ENCODE results near the gene VPS26C.

The VPS26C gene

GRCh38 chr21:37210799-37211198 is 56.3 kb downstream of the VPS26C start:
- Histone ChIP-seq H3K9ac (ENCODE audit: low read depth, low read length) (no peak overlapping the region), H3K4me1 (ENCODE audit: insufficient read depth, low read length) (no peaks in the 10 kb centered on the region), H3K36me3 (ENCODE audit: insufficient read depth, low read length) (no peaks in the 10 kb centered on the region), H3K9me3 (ENCODE audit: insufficient read depth, low read depth, low read length) (peaks cover 20% of the 10 kb centered on the region), H3K27ac (ENCODE audit: low read depth, low read length) (no peak overlapping the region), H3K4me3 (ENCODE audit: low read length) (no peak overlapping the region), H3K27me3 (ENCODE audit: insufficient read depth, low read length) (no peaks in the 10 kb centered on the region)
- WGBS: 100% methylated on average over 1 of the region's 1 CpG

- Histone ChIP-seq H3K9me3 (ENCODE audit: insufficient read depth, low read depth, low read length) (peaks cover 20% of the 10 kb centered on the region), H3K4me1 (ENCODE audit: insufficient read depth, low read length) (no peaks in the 10 kb centered on the region), H3K27me3 (ENCODE audit: insufficient read depth, low read length) (no peaks in the 10 kb centered on the region), H3K36me3 (ENCODE audit: insufficient read depth, low read length) (no peaks in the 10 kb centered on the region), H3K9ac (ENCODE audit: low read depth, low read length) (no peak overlapping the region), H3K27ac (ENCODE audit: low read depth, low read length) (no peak overlapping the region), H3K4me3 (ENCODE audit: low read length) (no peak overlapping the region)
- WGBS: 95% methylated on average over 7 of the region's 7 CpGs
These were observed 57.0 kb downstream of the VPS26C start for GRCh38 chr21:37210130-37210529.

- H3K4me1 ChIP-seq (ENCODE audit: insufficient read depth, low read length): no peaks in the 10 kb centered on the region
- H3K4me3 ChIP-seq (ENCODE audit: low read length): no peak overlapping the region
- 95% methylated on average over 15 of the region's 15 CpGs for WGBS
- H3K27me3 ChIP-seq (ENCODE audit: insufficient read depth, low read length): no peaks in the 10 kb centered on the region
- no peak overlapping the region for H3K27ac ChIP-seq (ENCODE audit: low read depth, low read length)
- H3K9ac ChIP-seq (ENCODE audit: low read depth, low read length): no peak overlapping the region
- H3K9me3 ChIP-seq (ENCODE audit: insufficient read depth, low read depth, low read length): peaks cover 20% of the 10 kb centered on the region
- no peaks in the 10 kb centered on the region for H3K36me3 ChIP-seq (ENCODE audit: insufficient read depth, low read length)
These were observed 58.4 kb downstream of the VPS26C start for GRCh38 chr21:37208741-37209225.

- Histone ChIP-seq H3K4me3 (ENCODE audit: low read length) (no peak overlapping the region), H3K4me1 (ENCODE audit: insufficient read depth, low read length) (no peaks in the 10 kb centered on the region), H3K27me3 (ENCODE audit: insufficient read depth, low read length) (no peaks in the 10 kb centered on the region), H3K9ac (ENCODE audit: low read depth, low read length) (no peak overlapping the region), H3K36me3 (ENCODE audit: insufficient read depth, low read length) (no peaks in the 10 kb centered on the region; the same call in 1 of the 2 replicates), H3K9me3 (ENCODE audit: insufficient read depth, low read depth, low read length) (peaks cover 20% of the 10 kb centered on the region), H3K27ac (ENCODE audit: low read depth, low read length) (no peak overlapping the region)
- 81% methylated on average over 15 of the region's 15 CpGs for WGBS
These were observed 58.9 kb downstream of the VPS26C start for GRCh38 chr21:37208056-37208721.

GRCh38 chr21:37207441-37208009 is 59.6 kb downstream of the VPS26C start:
- Histone ChIP-seq H3K27me3 (ENCODE audit: insufficient read depth, low read length) (no peaks in the 10 kb centered on the region), H3K9ac (ENCODE audit: low read depth, low read length) (no peak overlapping the region), H3K4me1 (ENCODE audit: insufficient read depth, low read length) (peaks cover 4% of the 10 kb centered on the region), H3K27ac (ENCODE audit: low read depth, low read length) (no peak overlapping the region), H3K4me3 (ENCODE audit: low read length) (no peak overlapping the region), H3K9me3 (ENCODE audit: insufficient read depth, low read depth, low read length) (peaks cover 20% of the 10 kb centered on the region), H3K36me3 (ENCODE audit: insufficient read depth, low read length) (peaks cover 5% of the 10 kb centered on the region; the same call in 1 of the 2 replicates)
- WGBS: 88% methylated on average over 6 of the region's 6 CpGs

GRCh38 chr21:37206496-37206895 is 60.6 kb downstream of the VPS26C start:
- H3K27ac ChIP-seq (ENCODE audit: low read depth, low read length): no peak overlapping the region
- peaks cover 13% of the 10 kb centered on the region for H3K9me3 ChIP-seq (ENCODE audit: insufficient read depth, low read depth, low read length)
- WGBS: 95% methylated on average over 7 of the region's 7 CpGs
- no peaks in the 10 kb centered on the region for H3K27me3 ChIP-seq (ENCODE audit: insufficient read depth, low read length)
- H3K4me1 ChIP-seq (ENCODE audit: insufficient read depth, low read length): peaks cover 13% of the 10 kb centered on the region
- H3K36me3 ChIP-seq (ENCODE audit: insufficient read depth, low read length): peaks cover 10% of the 10 kb centered on the region; the same call in 1 of the 2 replicates
- no peak overlapping the region for H3K4me3 ChIP-seq (ENCODE audit: low read length)
- H3K9ac ChIP-seq (ENCODE audit: low read depth, low read length): no peak overlapping the region

GRCh38 chr21:37204580-37204979 is 62.6 kb downstream of the VPS26C start:
- H3K36me3 ChIP-seq (ENCODE audit: insufficient read depth, low read length): peaks cover 15% of the 10 kb centered on the region; the same call in 1 of the 2 replicates
- no peak overlapping the region for H3K4me3 ChIP-seq (ENCODE audit: low read length)
- H3K9me3 ChIP-seq (ENCODE audit: insufficient read depth, low read depth, low read length): no peaks in the 10 kb centered on the region; the same call in 1 of the 2 replicates
- H3K27ac ChIP-seq (ENCODE audit: low read depth, low read length): no peak overlapping the region
- WGBS: 95% methylated on average over 7 of the region's 7 CpGs
- H3K4me1 ChIP-seq (ENCODE audit: insufficient read depth, low read length): peaks cover 13% of the 10 kb centered on the region
- H3K9ac ChIP-seq (ENCODE audit: low read depth, low read length): no peak overlapping the region
- no peaks in the 10 kb centered on the region for H3K27me3 ChIP-seq (ENCODE audit: insufficient read depth, low read length)

- no peak overlapping the region for H3K27ac ChIP-seq (ENCODE audit: low read depth, low read length)
- no peak overlapping the region for H3K9ac ChIP-seq (ENCODE audit: low read depth, low read length)
- H3K4me1 ChIP-seq (ENCODE audit: insufficient read depth, low read length): peaks cover 13% of the 10 kb centered on the region
- no peaks in the 10 kb centered on the region for H3K27me3 ChIP-seq (ENCODE audit: insufficient read depth, low read length)
- no peak overlapping the region for H3K4me3 ChIP-seq (ENCODE audit: low read length)
- H3K9me3 ChIP-seq (ENCODE audit: insufficient read depth, low read depth, low read length): no peaks in the 10 kb centered on the region
- peaks cover 22% of the 10 kb centered on the region; the same call in 1 of the 2 replicates for H3K36me3 ChIP-seq (ENCODE audit: insufficient read depth, low read length)
- WGBS: 80% methylated on average over 14 of the region's 14 CpGs
These were observed 64.7 kb downstream of the VPS26C start for GRCh38 chr21:37202221-37203110.

- peaks cover 23% of the 10 kb centered on the region; the same call in 1 of the 2 replicates for H3K36me3 ChIP-seq (ENCODE audit: insufficient read depth, low read length)
These were observed 66.3 kb downstream of the VPS26C start for GRCh38 chr21:37200641-37201480.

GRCh38 chr21:37199057-37199924 is 67.8 kb downstream of the VPS26C start:
- Histone ChIP-seq H3K9me3 (ENCODE audit: insufficient read depth, low read depth, low read length) (no peaks in the 10 kb centered on the region), H3K27me3 (ENCODE audit: insufficient read depth, low read length) (no peaks in the 10 kb centered on the region), H3K9ac (ENCODE audit: low read depth, low read length) (no peak overlapping the region), H3K27ac (ENCODE audit: low read depth, low read length) (no peak overlapping the region), H3K36me3 (ENCODE audit: insufficient read depth, low read length) (peaks cover 27% of the 10 kb centered on the region; the same call in 1 of the 2 replicates), H3K4me1 (ENCODE audit: insufficient read depth, low read length) (peaks cover 13% of the 10 kb centered on the region), H3K4me3 (ENCODE audit: low read length) (no peak overlapping the region)
- WGBS: 93% methylated on average over 10 of the region's 11 CpGs

More at GRCh38 chr21:37200641-37201480, 66.3 kb downstream of the VPS26C start:
- Histone ChIP-seq H3K27ac (ENCODE audit: low read depth, low read length) (no peak overlapping the region), H3K9ac (ENCODE audit: low read depth, low read length) (no peak overlapping the region), H3K4me3 (ENCODE audit: low read length) (no peak overlapping the region), H3K27me3 (ENCODE audit: insufficient read depth, low read length) (no peaks in the 10 kb centered on the region), H3K9me3 (ENCODE audit: insufficient read depth, low read depth, low read length) (no peaks in the 10 kb centered on the region), H3K4me1 (ENCODE audit: insufficient read depth, low read length) (peaks cover 13% of the 10 kb centered on the region)
- 94% methylated on average over 16 of the region's 16 CpGs for WGBS

Data from HUES64 (cell line).